PC-3 (cell line): ENCODE results near the gene TSPAN11. TPM values are rescaled to one million over a fixed set of nuclear protein-coding genes. Genes with fewer than 3 reads are reported as not detected.

Experiments used
- ATAC-seq: fragments of 200-7000 bp; cut with Tn5 transposase; 2 replicates; pipeline ENCODE4 v1.9.1; 2020; ENCODE audit warnings: mild to moderate bottlenecking, moderate library complexity
- BruUV-seq: library from RNA; stranded (reverse); fragments of 400-500 nt; replicated peaks from 2 replicates; lab custom pipeline; 2021; lab: Mats Ljungman, UMichigan
- CTCF ChIA-PET: fragments of 300-600 bp; sonication (Branson Sonifier 250); formaldehyde crosslinking; loops from one replicate; lab custom pipeline; 2022; ENCODE audit warnings: antibody characterized with exemption; lab: Charles Lee
- POLR2A ChIA-PET: fragments of 300-600 bp; sonication (Branson Sonifier 250); formaldehyde crosslinking; loops from one replicate; lab custom pipeline; 2022; ENCODE audit warnings: antibody characterized with exemption; ENCODE audit not compliant: unreplicated experiment; lab: Charles Lee
- DNase-seq: peaks from one replicate; pipeline ENCODE4 v3.0.0-alpha.2; 2015
- H2AFZ ChIP-seq: fragments of 300-600 bp; sonication (generic); 2 replicates; pipeline ENCODE4 v1.6.0; 2016; ENCODE audit warnings: antibody characterized with exemption, low read length
- H3F3A ChIP-seq: fragments of 300-600 bp; sonication (generic); one replicate; pipeline ENCODE4 v1.6.0; 2017; ENCODE audit warnings: antibody characterized with exemption, low read length, control low read depth, mild to moderate bottlenecking; ENCODE audit not compliant: unreplicated experiment
- H3K27ac ChIP-seq: fragments of 300-600 bp; sonication (generic); 2 replicates; pipeline ENCODE4 v1.5.1; 2016; ENCODE audit warnings: mild to moderate bottlenecking, low read length
- H3K27me3 ChIP-seq: fragments of 300-600 bp; sonication (generic); 2 replicates; pipeline ENCODE4 v1.6.1; 2016; ENCODE audit warnings: low read length, mixed read lengths
- H3K36me3 ChIP-seq: fragments of 300-600 bp; sonication (generic); 2 replicates; pipeline ENCODE4 v1.6.1; 2016; ENCODE audit warnings: low read depth, mixed run types, low read length, mixed read lengths
- H3K4me1 ChIP-seq: fragments of 300-600 bp; sonication (generic); 2 replicates; pipeline ENCODE4 v1.5.1; 2016; ENCODE audit warnings: low read length; ENCODE audit not compliant: insufficient read depth
- H3K4me2 ChIP-seq: fragments of 300-600 bp; sonication (generic); 2 replicates; pipeline ENCODE4 v1.6.0; 2016; ENCODE audit warnings: low read length
- H3K4me3 ChIP-seq: fragments of 300-600 bp; sonication (generic); 2 replicates; pipeline ENCODE4 v1.5.1; 2016; ENCODE audit warnings: mild to moderate bottlenecking, low read length, mixed read lengths
- H3K79me2 ChIP-seq: fragments of 300-600 bp; sonication (generic); 2 replicates; pipeline ENCODE4 v1.6.1; 2017; ENCODE audit warnings: low read length, mixed read lengths
- H3K9ac ChIP-seq: fragments of 300-600 bp; sonication (generic); 2 replicates; pipeline ENCODE4 v1.6.0; 2016; ENCODE audit warnings: mild to moderate bottlenecking, low read length
- H3K9me2 ChIP-seq: fragments of 300-600 bp; sonication (generic); replicated peaks from 2 replicates; pipeline ENCODE4 v1.6.1; 2016; ENCODE audit warnings: mixed run types, low read length, mixed read lengths
- H3K9me3 ChIP-seq: fragments of 300-600 bp; sonication (generic); 2 replicates; pipeline ENCODE4 v1.6.1; 2016; ENCODE audit warnings: low read length, mixed read lengths
- H4K20me1 ChIP-seq: fragments of 300-600 bp; sonication (generic); 2 replicates; pipeline ENCODE4 v1.6.1; 2016; ENCODE audit warnings: low read length, mixed read lengths
- EZH2 ChIP-seq: fragments of 300-600 bp; sonication (generic); IDR thresholded peaks from one replicate; pipeline ENCODE4 v1.6.1; 2017; ENCODE audit warnings: antibody characterized with exemption, mild to moderate bottlenecking, low read length; ENCODE audit not compliant: unreplicated experiment
- EZH2phosphoT487 ChIP-seq: fragments of 300-600 bp; sonication (generic); IDR thresholded peaks from 2 replicates; pipeline ENCODE4 v1.6.1; 2018; ENCODE audit warnings: mild to moderate bottlenecking, antibody characterized with exemption, low read length, borderline replicate concordance
- intact Hi-C: fragments of 100-400 bp; cut with micrococcal nuclease; formaldehyde crosslinking; loops from 2 replicates; pipeline ENCODE4 v1.9.0; 2023
- total RNA-seq: library from RNA; depleted of rRNA; stranded (reverse); fragments of >200 nt; gene quantifications from 2 replicates; pipeline ENCODE4 v1.2.3, GENCODE V29; 2014
- TF ChIP-seq, protein P1 (sequence below): fragments of 300-600 bp; sonication (generic); conservative IDR thresholded peaks from 2 replicates; pipeline ENCODE4 v1.5.1; 2017; ENCODE audit warnings: antibody characterized with exemption, low read depth, mild to moderate bottlenecking, low read length

TSPAN11 gene
- total RNA-seq, 1 experiment from 2014 or later: not detected

DNA sequence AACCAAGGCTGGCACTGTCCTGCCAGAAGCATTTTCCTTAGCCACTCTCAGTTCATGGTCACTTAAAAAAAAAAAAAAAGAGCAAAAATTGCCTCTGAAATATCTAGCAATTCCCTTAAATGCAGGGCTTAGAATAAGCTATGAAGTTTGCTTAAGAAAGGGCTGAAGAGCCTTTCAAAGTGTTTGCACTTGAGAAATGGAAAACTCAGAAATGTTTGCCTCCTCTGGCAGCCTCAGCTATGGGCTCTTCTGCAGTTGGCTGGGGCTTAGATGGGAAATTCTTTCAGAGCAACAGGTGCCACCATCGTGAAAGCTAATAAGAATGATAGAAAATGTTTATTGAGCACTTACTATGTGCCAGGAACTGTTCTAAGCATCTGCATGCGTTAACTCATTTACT is 48.5 kb upstream of the TSPAN11 start:
- Histone ChIP-seq H3K4me2 (no peak overlapping the region), H3K4me3 (no peak overlapping the region), H3K79me2 (no peaks in the 10 kb centered on the region), H3K9me2 (no peaks in the 10 kb centered on the region), H3K9ac (no peak overlapping the region), H3K9me3 (no peaks in the 10 kb centered on the region), H3K27me3 (no peaks in the 10 kb centered on the region), H2AFZ (no peak overlapping the region), H3K4me1 (no peaks in the 10 kb centered on the region), H3F3A (no peaks in the 10 kb centered on the region), H3K27ac (no peak overlapping the region), H3K36me3 (no peaks in the 10 kb centered on the region), H4K20me1 (no peaks in the 10 kb centered on the region)
- ChIA-PET POLR2A (no interaction called here), CTCF (no interaction called here)
- ATAC-seq (no peak), DNase-seq (no peak)
- intact Hi-C loops: no loop called here
- TF ChIP-seq, protein P1, sequence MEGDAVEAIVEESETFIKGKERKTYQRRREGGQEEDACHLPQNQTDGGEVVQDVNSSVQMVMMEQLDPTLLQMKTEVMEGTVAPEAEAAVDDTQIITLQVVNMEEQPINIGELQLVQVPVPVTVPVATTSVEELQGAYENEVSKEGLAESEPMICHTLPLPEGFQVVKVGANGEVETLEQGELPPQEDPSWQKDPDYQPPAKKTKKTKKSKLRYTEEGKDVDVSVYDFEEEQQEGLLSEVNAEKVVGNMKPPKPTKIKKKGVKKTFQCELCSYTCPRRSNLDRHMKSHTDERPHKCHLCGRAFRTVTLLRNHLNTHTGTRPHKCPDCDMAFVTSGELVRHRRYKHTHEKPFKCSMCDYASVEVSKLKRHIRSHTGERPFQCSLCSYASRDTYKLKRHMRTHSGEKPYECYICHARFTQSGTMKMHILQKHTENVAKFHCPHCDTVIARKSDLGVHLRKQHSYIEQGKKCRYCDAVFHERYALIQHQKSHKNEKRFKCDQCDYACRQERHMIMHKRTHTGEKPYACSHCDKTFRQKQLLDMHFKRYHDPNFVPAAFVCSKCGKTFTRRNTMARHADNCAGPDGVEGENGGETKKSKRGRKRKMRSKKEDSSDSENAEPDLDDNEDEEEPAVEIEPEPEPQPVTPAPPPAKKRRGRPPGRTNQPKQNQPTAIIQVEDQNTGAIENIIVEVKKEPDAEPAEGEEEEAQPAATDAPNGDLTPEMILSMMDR: no peak
- TF ChIP-seq EZH2phosphoT487 (no peak), EZH2 (no peak)
- BruUV-seq: no TSS peak

GRCh38 chr12:30880061-30880460 is 46.5 kb upstream of the TSPAN11 start:
- H3K9ac ChIP-seq: no peak overlapping the region
- intact Hi-C loops: no loop called here

DNA sequence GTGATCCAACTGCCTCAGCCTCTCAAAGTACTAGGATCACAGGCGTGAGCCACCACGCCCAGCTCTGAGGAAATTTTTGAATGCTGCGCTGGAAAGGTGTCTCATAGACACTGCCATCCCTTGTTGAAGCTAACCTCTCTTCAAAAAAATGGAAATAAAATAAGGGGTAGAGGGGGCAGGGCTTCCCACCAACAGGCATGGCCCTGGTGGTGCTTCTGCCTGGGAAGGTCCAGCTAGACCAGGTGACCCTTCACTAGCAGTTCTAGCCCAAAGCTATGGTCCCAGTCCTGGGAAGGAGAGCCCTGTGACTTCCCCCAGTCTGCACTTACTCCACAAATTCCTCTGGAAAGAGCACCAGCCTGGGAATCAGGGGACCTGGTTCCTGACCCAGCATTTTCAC is 45.7 kb upstream of the TSPAN11 start:
- H3K27ac ChIP-seq: no peak overlapping the region
- no peak overlapping the region for H2AFZ ChIP-seq
- ChIA-PET POLR2A (no interaction called here), CTCF (no interaction called here)
- H3F3A ChIP-seq: no peaks in the 10 kb centered on the region
- no peaks in the 10 kb centered on the region for H3K36me3 ChIP-seq
- no peaks in the 10 kb centered on the region for H3K4me1 ChIP-seq
- H3K9me2 ChIP-seq: no peaks in the 10 kb centered on the region
- no peak overlapping the region for H3K4me2 ChIP-seq
- no peaks in the 10 kb centered on the region for H3K79me2 ChIP-seq
- BruUV-seq: no TSS peak
- TF ChIP-seq, protein P1: no peak
- no peak for TF ChIP-seq EZH2
- no peak for TF ChIP-seq EZH2phosphoT487
- ATAC-seq (no peak), DNase-seq (no peak)
- H3K9ac ChIP-seq: no peak overlapping the region
- H3K9me3 ChIP-seq: no peaks in the 10 kb centered on the region
- intact Hi-C loops: no loop called here
- H4K20me1 ChIP-seq: no peaks in the 10 kb centered on the region
- H3K27me3 ChIP-seq: no peaks in the 10 kb centered on the region
- no peak overlapping the region for H3K4me3 ChIP-seq

More at GRCh38 chr12:30880061-30880460, 46.5 kb upstream of the TSPAN11 start:
- Histone ChIP-seq H3K4me3 (no peak overlapping the region), H2AFZ (no peak overlapping the region), H3K27ac (no peak overlapping the region), H3K9me2 (no peaks in the 10 kb centered on the region), H3K9me3 (no peaks in the 10 kb centered on the region), H3K4me1 (no peaks in the 10 kb centered on the region), H3K79me2 (no peaks in the 10 kb centered on the region), H4K20me1 (no peaks in the 10 kb centered on the region), H3K4me2 (no peak overlapping the region), H3F3A (no peaks in the 10 kb centered on the region), H3K27me3 (no peaks in the 10 kb centered on the region), H3K36me3 (no peaks in the 10 kb centered on the region)
- DNase-seq (no peak), ATAC-seq (no peak)
- TF ChIP-seq EZH2 (no peak), EZH2phosphoT487 (no peak)
- TF ChIP-seq, protein P1: no peak
- no TSS peak for BruUV-seq
- ChIA-PET POLR2A (no interaction called here), CTCF (no interaction called here)
